Suprapubic skin (tissue), 4 donors: Measurements from ENCODE around the gene OR9A2.

Experiments
- CTCF ChIP-seq, 2 donors: fragments of 200-600 bp in 1 of 2; fragments of 450-650 bp in 1 of 2; sonication (generic) in 1 of 2; IDR thresholded peaks; one replicate each; pipeline ENCODE4 v1.5.1; 2016 to 2019; ENCODE audit warnings: antibody characterized with exemption in 2 of 2, mild to moderate bottlenecking in 1 of 2, moderate library complexity in 1 of 2
- EP300 ChIP-seq: sonication (generic); formaldehyde crosslinking; IDR thresholded peaks from one replicate; pipeline ENCODE4 v1.6.1; 2017; ENCODE audit warnings: antibody characterized with exemption
- POLR2A ChIP-seq, 2 donors: fragments of 450-650 bp; IDR thresholded peaks; one replicate each; pipeline ENCODE4 v1.6.1; 2017; ENCODE audit warnings: antibody characterized with exemption in 2 of 2, mild to moderate bottlenecking in 2 of 2, moderate library complexity in 2 of 2
- POLR2AphosphoS5 ChIP-seq, 3 donors: sonication (generic); formaldehyde crosslinking; IDR thresholded peaks; one replicate each; pipeline ENCODE4 v1.6.1; 2017; ENCODE audit warnings: antibody characterized with exemption in 3 of 3

DNA sequence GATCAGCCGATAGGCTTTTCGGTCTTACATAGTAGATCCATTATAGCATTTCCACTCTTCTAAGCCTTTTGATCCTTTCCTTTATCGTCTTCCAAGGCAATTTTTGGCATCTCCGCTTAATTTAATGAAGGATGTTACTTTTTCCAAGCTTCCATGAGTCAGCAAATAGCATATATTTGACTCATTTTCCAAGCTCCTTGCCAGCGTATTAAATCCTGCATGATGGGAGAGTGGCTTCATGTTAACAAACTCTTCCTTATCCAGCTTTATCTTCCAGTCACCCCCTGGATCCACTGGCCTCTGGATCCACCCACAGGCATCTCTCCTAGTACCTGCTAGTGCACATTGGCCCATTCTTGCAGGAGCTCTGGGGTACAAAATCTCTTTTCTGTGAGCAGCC, 13.0 kb downstream of the OR9A2 start:
- TF ChIP-seq POLR2A (IDR thresholded peaks at IDR 0.05): no peak
- no peak for TF ChIP-seq CTCF (IDR thresholded peaks at IDR 0.05)
- no peak for TF ChIP-seq EP300
- no peak for TF ChIP-seq POLR2AphosphoS5 (IDR thresholded peaks at IDR 0.05)
